Natural killer cell (primary cell): ENCODE results near the gene NCF4. TPM values are rescaled to one million over a fixed set of nuclear protein-coding genes. Genes with fewer than 3 reads are reported as not detected.

ENCODE experiments used
- ATAC-seq, 3 donors: fragments of 150-1000 bp in 2 of 3; fragments of 200-7000 bp in 1 of 3; cut with Tn5 transposase; 1 replicate in 1 of 3; 2 replicates in 2 of 3; pipeline ENCODE4 v1.10.0; 2021; ENCODE audit warnings: mild to moderate bottlenecking in 2 of 3, moderate library complexity in 2 of 3
- DNase-seq, 2 donors: peaks; one replicate each; pipeline versions ENCODE4 v3.0.0 to v3.0.0-alpha.2; 2013 to 2021; ENCODE audit warnings: mixed read lengths in 1 of 2
- H3K27ac ChIP-seq: one replicate; pipeline ENCODE4 v1.5.1; 2013; ENCODE audit warnings: mild to moderate bottlenecking, low read length
- H3K27me3 ChIP-seq: one replicate; pipeline ENCODE4 v1.6.1; 2013; ENCODE audit warnings: low read length; ENCODE audit not compliant: control insufficient read depth, insufficient read depth
- H3K36me3 ChIP-seq: one replicate; pipeline ENCODE4 v1.6.1; 2013; ENCODE audit warnings: low read length; ENCODE audit not compliant: control insufficient read depth, insufficient read depth
- H3K4me1 ChIP-seq: one replicate; pipeline ENCODE4 v1.6.1; 2013; ENCODE audit warnings: low read length; ENCODE audit not compliant: control insufficient read depth, insufficient read depth
- H3K4me3 ChIP-seq: one replicate; pipeline ENCODE4 v1.5.1; 2013; ENCODE audit warnings: low read length
- H3K9me3 ChIP-seq: one replicate; pipeline ENCODE4 v1.6.1; 2013; ENCODE audit warnings: low read length; ENCODE audit not compliant: control insufficient read depth, insufficient read depth
- H3K27ac Mint-ChIP-seq, 2 donors: one replicate each; pipeline ENCODE4 v1.8.0; 2022; ENCODE audit warnings: mild to moderate bottlenecking in 2 of 2, mixed read lengths in 2 of 2, moderate library complexity in 1 of 2
- H3K27me3 Mint-ChIP-seq, 2 donors: one replicate each; pipeline ENCODE4 v1.8.0; 2022; ENCODE audit warnings: low read depth in 2 of 2, mixed read lengths in 2 of 2
- H3K36me3 Mint-ChIP-seq: one replicate; pipeline ENCODE4 v1.8.0; 2022; ENCODE audit warnings: mixed read lengths
- H3K4me1 Mint-ChIP-seq, 2 donors: one replicate each; pipeline ENCODE4 v1.8.0; 2022; ENCODE audit warnings: mixed read lengths in 2 of 2
- H3K4me3 Mint-ChIP-seq: one replicate; pipeline ENCODE4 v1.8.0; 2022; ENCODE audit warnings: mild to moderate bottlenecking, moderate library complexity, mixed read lengths
- H3K9me3 Mint-ChIP-seq, 2 donors: one replicate each; pipeline ENCODE4 v1.8.0; 2022; ENCODE audit warnings: mixed read lengths in 2 of 2
- WGBS: methylation state at CpG from one replicate; pipeline ENCODE4 v1.1.7; 2013; ENCODE audit warnings: missing lambda C conversion rate; ENCODE audit not compliant: insufficient coverage; 5-methylcytosine and 5-hydroxymethylcytosine counted together
- intact Hi-C: fragments of 100-400 bp; cut with micrococcal nuclease; formaldehyde crosslinking; loops from one replicate; pipeline ENCODE4 v1.14.2; 2022
- total RNA-seq, 4 donors: library from RNA; stranded (reverse); fragments of 120-200 nt in 1 of 4; gene quantifications; one replicate each; pipeline versions ENCODE4 v1.2.3 to v1.2.4, GENCODE V29; 2013 to 2022
- TF ChIP-seq, protein P1 (sequence below): fragments of 200-600 bp; IDR thresholded peaks from one replicate; pipeline ENCODE4 v1.8.0; 2022; ENCODE audit warnings: antibody characterized with exemption

NCF4 gene
- total RNA-seq, 3 donors from 2014 or later (not counting 1 experiment from before 2014, with no cell fraction given), result 2.6 to 33.2 (median 3.1) TPM

GRCh38 chr22:36924151-36924698 lies 63.4 kb downstream of the NCF4 start:
- H3K4me1 Mint-ChIP-seq, result no peaks in the 10 kb centered on the region
- H3K27me3 Mint-ChIP-seq, result peaks cover 11 to 14% of the 10 kb centered on the region in 2 donors
- TF ChIP-seq, protein P1, sequence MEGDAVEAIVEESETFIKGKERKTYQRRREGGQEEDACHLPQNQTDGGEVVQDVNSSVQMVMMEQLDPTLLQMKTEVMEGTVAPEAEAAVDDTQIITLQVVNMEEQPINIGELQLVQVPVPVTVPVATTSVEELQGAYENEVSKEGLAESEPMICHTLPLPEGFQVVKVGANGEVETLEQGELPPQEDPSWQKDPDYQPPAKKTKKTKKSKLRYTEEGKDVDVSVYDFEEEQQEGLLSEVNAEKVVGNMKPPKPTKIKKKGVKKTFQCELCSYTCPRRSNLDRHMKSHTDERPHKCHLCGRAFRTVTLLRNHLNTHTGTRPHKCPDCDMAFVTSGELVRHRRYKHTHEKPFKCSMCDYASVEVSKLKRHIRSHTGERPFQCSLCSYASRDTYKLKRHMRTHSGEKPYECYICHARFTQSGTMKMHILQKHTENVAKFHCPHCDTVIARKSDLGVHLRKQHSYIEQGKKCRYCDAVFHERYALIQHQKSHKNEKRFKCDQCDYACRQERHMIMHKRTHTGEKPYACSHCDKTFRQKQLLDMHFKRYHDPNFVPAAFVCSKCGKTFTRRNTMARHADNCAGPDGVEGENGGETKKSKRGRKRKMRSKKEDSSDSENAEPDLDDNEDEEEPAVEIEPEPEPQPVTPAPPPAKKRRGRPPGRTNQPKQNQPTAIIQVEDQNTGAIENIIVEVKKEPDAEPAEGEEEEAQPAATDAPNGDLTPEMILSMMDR, result no peak
- Histone ChIP-seq H3K27ac (no peak overlapping the region), H3K27me3 (no peaks in the 10 kb centered on the region), H3K4me1 (peaks cover 7% of the 10 kb centered on the region), H3K36me3 (no peaks in the 10 kb centered on the region), H3K9me3 (no peaks in the 10 kb centered on the region), H3K4me3 (no peak overlapping the region)
- DNase-seq (no peak), ATAC-seq (no peak)
- intact Hi-C loops, result no loop called here
- H3K27ac Mint-ChIP-seq, result no peak overlapping the region
- no peak overlapping the region for H3K4me3 Mint-ChIP-seq
- 84% methylated on average over 8 of the region's 8 CpGs for WGBS
- no peaks in the 10 kb centered on the region for H3K9me3 Mint-ChIP-seq
- no peaks in the 10 kb centered on the region for H3K36me3 Mint-ChIP-seq

- Histone ChIP-seq H3K4me3 (no peak overlapping the region), H3K36me3 (no peaks in the 10 kb centered on the region), H3K27me3 (no peaks in the 10 kb centered on the region), H3K9me3 (no peaks in the 10 kb centered on the region), H3K27ac (no peak overlapping the region), H3K4me1 (peaks cover 7% of the 10 kb centered on the region)
- TF ChIP-seq, protein P1, result no peak
- intact Hi-C loops, result no loop called here
- 72% methylated on average over 19 of the region's 19 CpGs for WGBS
- ATAC-seq, result no peak
- Mint-ChIP-seq H3K9me3 (no peaks in the 10 kb centered on the region), H3K4me3 (no peak overlapping the region), H3K27ac (no peak overlapping the region), H3K36me3 (no peaks in the 10 kb centered on the region), H3K4me1 (no peaks in the 10 kb centered on the region), H3K27me3 (peaks cover 0 to 12% of the 10 kb centered on the region in 2 donors)
- DNase-seq, result no peak
Observed at GRCh38 chr22:36925388-36926290, 64.8 kb downstream of the NCF4 start.

DNA sequence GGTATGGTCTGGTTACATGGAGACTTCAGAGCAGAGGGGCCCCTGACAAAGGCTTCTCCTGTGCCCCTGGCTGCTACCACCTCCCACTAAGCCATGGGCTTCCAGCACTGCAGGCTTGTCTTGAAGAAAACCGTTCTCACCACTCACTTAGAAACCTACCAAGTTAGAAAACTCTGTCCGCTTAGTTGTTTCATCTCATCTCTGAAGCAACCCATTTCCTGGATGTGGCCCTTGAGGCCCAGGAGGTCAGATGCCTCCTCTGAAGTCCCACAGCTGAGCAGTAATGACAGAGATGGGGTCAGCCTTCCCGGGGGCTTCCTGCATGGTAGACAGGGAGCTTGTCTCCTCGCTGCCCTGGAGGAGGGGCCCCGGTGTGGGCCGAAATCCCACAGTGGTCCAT lies 65.5 kb downstream of the NCF4 start:
- 73% methylated on average over 6 of the region's 6 CpGs for WGBS
- Histone ChIP-seq H3K36me3 (no peaks in the 10 kb centered on the region), H3K27ac (no peak overlapping the region), H3K4me3 (no peak overlapping the region), H3K4me1 (peaks cover 7% of the 10 kb centered on the region), H3K9me3 (no peaks in the 10 kb centered on the region), H3K27me3 (no peaks in the 10 kb centered on the region)
- ATAC-seq (no peak), DNase-seq (no peak)
- H3K36me3 Mint-ChIP-seq, result no peaks in the 10 kb centered on the region
- no peaks in the 10 kb centered on the region for H3K9me3 Mint-ChIP-seq
- H3K4me1 Mint-ChIP-seq, result no peaks in the 10 kb centered on the region
- no peak overlapping the region for H3K4me3 Mint-ChIP-seq
- no peak overlapping the region for H3K27ac Mint-ChIP-seq
- peaks cover 0 to 9% of the 10 kb centered on the region in 2 donors for H3K27me3 Mint-ChIP-seq
- intact Hi-C loops, result no loop called here
- TF ChIP-seq, protein P1, result no peak
